Measurements from ENCODE around the gene SNX5. TPM values are rescaled to one million over a fixed set of nuclear protein-coding genes. Genes with fewer than 3 reads are reported as not detected.

SNX5 gene
- total RNA-seq, 1 experiment from 2014 or later = 170 TPM

GRCh38 chr20:17976305-17976704 is 7.7 kb upstream of the SNX5 start:
- Mint-ChIP-seq H3K36me3 (ENCODE audit: insufficient read depth, unreplicated experiment) (peaks cover 33% of the 10 kb centered on the region), H3K9me3 (ENCODE audit: unreplicated experiment) (no peaks in the 10 kb centered on the region)
- TF ChIP-seq CTCF (IDR thresholded peaks at IDR 0.05; ENCODE audit: unreplicated experiment) = no peak

DNA sequence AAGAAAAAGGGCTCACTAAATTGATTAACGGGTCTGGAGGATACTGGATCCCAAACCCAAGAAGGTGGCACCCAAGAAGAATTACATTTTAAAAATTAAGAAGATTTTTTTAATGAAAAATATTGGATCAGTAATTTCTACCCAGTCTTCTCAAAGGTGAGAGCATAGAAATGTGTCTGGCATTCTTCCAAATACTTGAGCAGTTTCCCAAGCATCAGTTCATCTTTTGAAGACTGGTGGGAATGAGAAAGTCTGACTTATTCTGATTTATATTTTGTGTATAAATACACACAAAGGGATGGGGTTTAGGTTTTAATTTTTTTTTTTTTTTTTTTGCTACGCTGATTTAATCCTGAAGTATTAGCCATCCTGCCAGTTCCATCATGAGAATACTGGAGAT is 3.5 kb upstream of the SNX5 start:
- CTCF ChIA-PET = interaction anchor here (0.6 to 5.6 kb wide), 6 partner anchors 10 to 467 kb away, joined by 3 to 68 read pairs (median 5); no protein-coding TSS in a partner anchor
- intact Hi-C loops (cut with micrococcal nuclease) = no loop called here
- POLR2A ChIA-PET = interaction anchor here (1.1 to 10.7 kb wide), 6 partner anchors 8 to 400 kb away, joined by 4 to 167 read pairs (median 80); partner anchors contain the start of genes DSTN and ZNF133
- Mint-ChIP-seq H3K4me3 (ENCODE audit: unreplicated experiment) (peak overlapping the region; percentile 95), H3K36me3 (ENCODE audit: insufficient read depth, unreplicated experiment) (peaks cover 26% of the 10 kb centered on the region), H3K4me1 (ENCODE audit: insufficient read depth, unreplicated experiment) (peaks cover 12% of the 10 kb centered on the region), H3K27ac (ENCODE audit: low read depth, unreplicated experiment) (peak overlapping the region; percentile 98), H3K9me3 (ENCODE audit: unreplicated experiment) (no peaks in the 10 kb centered on the region), H3K27me3 (ENCODE audit: insufficient read depth, unreplicated experiment) (no peaks in the 10 kb centered on the region)
- TF ChIP-seq CTCF (IDR thresholded peaks at IDR 0.05; ENCODE audit: unreplicated experiment) = no peak
- DNase-seq (ENCODE audit: unreplicated experiment) = no peak
- no TSS peak for BruUV-seq (replicated peaks)

More at GRCh38 chr20:17976305-17976704, 7.7 kb upstream of the SNX5 start:
- Mint-ChIP-seq H3K27me3 (ENCODE audit: insufficient read depth, unreplicated experiment) (no peaks in the 10 kb centered on the region), H3K27ac (ENCODE audit: low read depth, unreplicated experiment) (no peak overlapping the region), H3K4me1 (ENCODE audit: insufficient read depth, unreplicated experiment) (peaks cover 11% of the 10 kb centered on the region), H3K4me3 (ENCODE audit: unreplicated experiment) (no peak overlapping the region)
- CTCF ChIA-PET = interaction anchor here (2.3 kb wide), 1 partner anchor 20 kb away, joined by 12 read pairs; no protein-coding TSS in a partner anchor
- no peak for DNase-seq (ENCODE audit: unreplicated experiment)
- intact Hi-C loops (cut with micrococcal nuclease) = no loop called here
- POLR2A ChIA-PET = interaction anchor here (0.7 to 0.8 kb wide), 2 partner anchors 11 to 1686 kb away, joined by 3 read pairs; no protein-coding TSS in a partner anchor
- no TSS peak for BruUV-seq (replicated peaks)

DNA sequence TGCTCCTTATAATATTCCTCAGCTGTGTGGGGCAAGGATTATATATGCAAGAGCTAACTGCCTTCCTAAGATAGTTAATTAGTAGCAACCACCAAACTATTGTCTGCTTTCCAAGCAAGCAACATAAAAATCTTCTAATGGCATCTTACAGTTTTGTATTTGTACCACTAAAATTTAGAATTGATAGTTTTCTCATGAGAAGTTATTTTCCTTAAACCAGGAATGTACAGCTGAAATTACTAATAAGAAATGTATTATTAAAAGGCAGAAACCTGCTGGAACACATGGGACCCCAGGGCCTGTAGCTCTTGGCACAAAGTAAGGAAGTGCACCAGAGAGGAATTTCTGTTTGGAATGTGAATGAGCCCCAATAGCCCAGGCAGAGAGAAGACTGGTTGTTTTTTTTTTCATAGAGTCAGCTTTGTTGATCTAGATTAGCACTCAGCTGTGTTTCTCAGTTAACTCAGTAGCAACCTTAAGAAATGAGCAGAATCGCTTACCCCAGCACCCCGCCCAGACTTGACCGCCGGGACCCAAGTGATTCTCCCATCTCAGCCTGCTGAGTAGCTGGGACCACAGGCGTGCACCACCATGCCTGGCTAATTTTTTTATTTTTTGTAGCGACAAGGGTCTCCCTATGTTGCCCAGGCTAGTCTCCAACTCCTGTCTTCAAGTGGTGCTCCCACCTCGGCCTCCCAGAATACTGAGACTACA is 2.9 kb upstream of the SNX5 start:
- no peak for DNase-seq (ENCODE audit: unreplicated experiment)
- peak overlapping the region; percentile 98 for H3K27ac Mint-ChIP-seq (ENCODE audit: low read depth, unreplicated experiment)
- peak overlapping the region; percentile 95 for H3K4me3 Mint-ChIP-seq (ENCODE audit: unreplicated experiment)
- POLR2A ChIA-PET = interaction anchor here (0.9 to 10.7 kb wide), 19 partner anchors 9 to 536 kb away, joined by 3 to 167 read pairs (median 11); partner anchors contain the start of genes DSTN, KAT14, PET117 and RRBP1
- H3K36me3 Mint-ChIP-seq (ENCODE audit: insufficient read depth, unreplicated experiment) = peaks cover 32% of the 10 kb centered on the region
- intact Hi-C loops (cut with micrococcal nuclease) = no loop called here
- CTCF ChIA-PET = interaction anchor here (0.6 to 5.6 kb wide), 14 partner anchors 9 to 466 kb away, joined by 3 to 68 read pairs (median 3); partner anchors contain the start of gene RRBP1
- H3K4me1 Mint-ChIP-seq (ENCODE audit: insufficient read depth, unreplicated experiment) = peaks cover 18% of the 10 kb centered on the region
- no peaks in the 10 kb centered on the region for H3K9me3 Mint-ChIP-seq (ENCODE audit: unreplicated experiment)
- TF ChIP-seq CTCF (IDR thresholded peaks at IDR 0.05; ENCODE audit: unreplicated experiment) = no peak
- no peaks in the 10 kb centered on the region for H3K27me3 Mint-ChIP-seq (ENCODE audit: insufficient read depth, unreplicated experiment)
- no TSS peak for BruUV-seq (replicated peaks)

DNA sequence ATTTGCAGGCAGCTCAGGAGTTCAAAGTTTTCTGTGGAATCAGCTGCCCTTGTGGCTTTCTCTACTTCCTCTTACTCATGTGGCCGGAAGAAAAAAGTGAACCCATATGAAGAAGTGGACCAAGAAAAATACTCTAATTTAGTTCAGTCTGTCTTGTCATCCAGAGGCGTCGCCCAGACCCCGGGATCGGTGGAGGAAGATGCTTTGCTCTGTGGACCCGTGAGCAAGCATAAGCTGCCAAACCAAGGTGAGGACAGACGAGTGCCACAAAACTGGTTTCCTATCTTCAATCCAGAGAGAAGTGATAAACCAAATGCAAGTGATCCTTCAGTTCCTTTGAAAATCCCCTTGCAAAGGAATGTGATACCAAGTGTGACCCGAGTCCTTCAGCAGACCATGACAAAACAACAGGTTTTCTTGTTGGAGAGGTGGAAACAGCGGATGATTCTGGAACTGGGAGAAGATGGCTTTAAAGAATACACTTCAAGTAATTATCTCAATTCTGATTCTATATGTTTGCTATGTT is 1.4 kb upstream of the SNX5 start:
- POLR2A ChIA-PET = interaction anchor here (0.7 to 10.7 kb wide), 30 partner anchors 10 to 538 kb away, joined by 3 to 167 read pairs (median 8); partner anchors contain the start of genes DSTN, KAT14, OVOL2 and PET117
- no peak for TF ChIP-seq CTCF (IDR thresholded peaks at IDR 0.05; ENCODE audit: unreplicated experiment)
- no peaks in the 10 kb centered on the region for H3K9me3 Mint-ChIP-seq (ENCODE audit: unreplicated experiment)
- peak overlapping the region; percentile 95 for H3K4me3 Mint-ChIP-seq (ENCODE audit: unreplicated experiment)
- peak; percentile 51 for DNase-seq (ENCODE audit: unreplicated experiment)
- peaks cover 29% of the 10 kb centered on the region for H3K4me1 Mint-ChIP-seq (ENCODE audit: insufficient read depth, unreplicated experiment)
- intact Hi-C loops (cut with micrococcal nuclease) = no loop called here
- H3K27me3 Mint-ChIP-seq (ENCODE audit: insufficient read depth, unreplicated experiment) = no peaks in the 10 kb centered on the region
- BruUV-seq (replicated peaks) = TSS peak; percentile 46
- CTCF ChIA-PET = interaction anchor here (0.6 to 5.6 kb wide), 10 partner anchors 11 to 465 kb away, joined by 3 to 68 read pairs (median 6); partner anchors contain the start of gene DSTN
- peaks cover 35% of the 10 kb centered on the region for H3K36me3 Mint-ChIP-seq (ENCODE audit: insufficient read depth, unreplicated experiment)
- peak overlapping the region; percentile 98 for H3K27ac Mint-ChIP-seq (ENCODE audit: low read depth, unreplicated experiment)

All from MCF 10A (cell line).